NB4 (cell line): ENCODE results near the gene KLC1.

Experiments
- DNase-seq: peaks from one replicate; pipeline ENCODE4 v3.0.0; 2010; ENCODE audit warnings: low read depth
- H3K4me3 ChIP-seq: one replicate; pipeline ENCODE4 v1.5.1; 2011; ENCODE audit warnings: mild to moderate bottlenecking, low read depth, low read length, moderate library complexity
- MYC ChIP-seq: IDR thresholded peaks from 2 replicates; pipeline ENCODE4 v1.6.1; 2011; ENCODE audit warnings: low read depth, low read length
- POLR2A ChIP-seq: IDR thresholded peaks from 2 replicates; pipeline ENCODE4 v1.6.1; 2011; ENCODE audit warnings: mild to moderate bottlenecking; ENCODE audit not compliant: insufficient read length; ENCODE audit errors: extremely low read depth
- TF ChIP-seq, protein P1 (sequence below): IDR thresholded peaks from one replicate; pipeline ENCODE4 v1.5.1; 2012; ENCODE audit warnings: low read depth, low read length
- TF ChIP-seq, protein P2 (sequence below): IDR thresholded peaks from 2 replicates; pipeline ENCODE4 v1.6.1; 2011; ENCODE audit warnings: low read depth, low read length

KLC1 gene

DNA sequence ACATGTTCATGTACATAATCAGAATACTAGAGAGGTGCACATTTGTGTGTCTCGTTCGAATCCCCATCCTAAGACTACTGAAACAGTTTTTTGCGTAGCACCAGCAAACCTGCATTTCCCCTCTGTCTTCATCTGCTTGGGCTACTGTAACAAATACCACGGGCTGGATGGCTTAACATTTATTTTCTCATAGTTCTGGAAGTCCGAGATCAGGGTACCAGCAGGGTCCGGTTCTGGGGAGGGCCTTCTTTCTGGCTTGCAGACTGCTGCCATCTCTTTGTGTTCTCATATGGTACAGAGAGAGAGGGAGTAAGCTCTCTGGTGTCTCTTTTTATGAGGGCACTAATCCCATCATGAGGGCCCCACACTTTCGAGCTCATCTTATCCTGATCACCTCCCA is 30.6 kb downstream of the KLC1 start:
- no peak for DNase-seq
- TF ChIP-seq MYC (no peak), POLR2A (no peak)
- TF ChIP-seq, protein P1, sequence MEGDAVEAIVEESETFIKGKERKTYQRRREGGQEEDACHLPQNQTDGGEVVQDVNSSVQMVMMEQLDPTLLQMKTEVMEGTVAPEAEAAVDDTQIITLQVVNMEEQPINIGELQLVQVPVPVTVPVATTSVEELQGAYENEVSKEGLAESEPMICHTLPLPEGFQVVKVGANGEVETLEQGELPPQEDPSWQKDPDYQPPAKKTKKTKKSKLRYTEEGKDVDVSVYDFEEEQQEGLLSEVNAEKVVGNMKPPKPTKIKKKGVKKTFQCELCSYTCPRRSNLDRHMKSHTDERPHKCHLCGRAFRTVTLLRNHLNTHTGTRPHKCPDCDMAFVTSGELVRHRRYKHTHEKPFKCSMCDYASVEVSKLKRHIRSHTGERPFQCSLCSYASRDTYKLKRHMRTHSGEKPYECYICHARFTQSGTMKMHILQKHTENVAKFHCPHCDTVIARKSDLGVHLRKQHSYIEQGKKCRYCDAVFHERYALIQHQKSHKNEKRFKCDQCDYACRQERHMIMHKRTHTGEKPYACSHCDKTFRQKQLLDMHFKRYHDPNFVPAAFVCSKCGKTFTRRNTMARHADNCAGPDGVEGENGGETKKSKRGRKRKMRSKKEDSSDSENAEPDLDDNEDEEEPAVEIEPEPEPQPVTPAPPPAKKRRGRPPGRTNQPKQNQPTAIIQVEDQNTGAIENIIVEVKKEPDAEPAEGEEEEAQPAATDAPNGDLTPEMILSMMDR = no peak
- H3K4me3 ChIP-seq = no peak overlapping the region

DNA sequence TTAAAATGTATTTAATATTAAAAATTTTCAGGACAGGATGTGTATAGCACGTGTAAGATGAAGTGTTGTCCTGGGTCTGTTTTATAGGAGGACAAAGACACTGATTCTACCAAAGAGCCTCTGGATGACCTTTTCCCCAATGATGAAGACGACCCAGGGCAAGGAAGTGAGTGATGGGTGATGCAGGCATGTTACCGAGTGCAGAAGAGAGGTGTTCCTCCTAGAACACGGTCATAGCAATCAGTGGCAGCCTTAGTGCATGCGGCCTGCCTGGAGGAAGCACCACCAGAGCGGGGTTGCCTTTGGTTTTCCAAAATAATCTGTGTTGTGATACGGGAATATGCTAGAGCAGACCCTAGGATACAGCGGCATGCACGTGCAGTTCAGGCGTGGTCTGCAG is 33.0 kb downstream of the KLC1 start:
- DNase-seq = no peak
- TF ChIP-seq POLR2A (no peak), MYC (no peak)
- TF ChIP-seq, protein P1 = no peak
- TF ChIP-seq, protein P2, sequence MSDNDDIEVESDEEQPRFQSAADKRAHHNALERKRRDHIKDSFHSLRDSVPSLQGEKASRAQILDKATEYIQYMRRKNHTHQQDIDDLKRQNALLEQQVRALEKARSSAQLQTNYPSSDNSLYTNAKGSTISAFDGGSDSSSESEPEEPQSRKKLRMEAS = no peak
- H3K4me3 ChIP-seq = no peak overlapping the region

DNA sequence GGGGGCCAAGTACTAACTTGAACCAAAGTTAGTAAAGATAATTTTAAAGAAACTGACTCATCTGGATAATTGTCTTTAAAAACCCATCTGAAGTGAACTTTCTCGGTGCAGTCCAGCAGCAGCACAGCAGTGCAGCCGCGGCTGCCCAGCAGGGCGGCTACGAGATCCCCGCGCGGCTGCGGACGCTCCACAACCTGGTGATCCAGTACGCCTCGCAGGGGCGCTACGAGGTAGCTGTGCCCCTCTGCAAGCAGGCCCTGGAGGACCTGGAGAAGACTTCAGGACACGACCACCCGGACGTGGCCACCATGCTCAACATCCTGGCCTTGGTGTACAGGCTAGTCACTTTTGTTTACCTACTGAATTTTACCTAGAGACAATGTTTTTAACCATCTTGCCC is 33.6 kb downstream of the KLC1 start:
- no peak for DNase-seq
- TF ChIP-seq, protein P2 = no peak
- TF ChIP-seq, protein P1 = no peak
- no peak for TF ChIP-seq POLR2A
- TF ChIP-seq MYC = no peak
- H3K4me3 ChIP-seq = no peak overlapping the region

DNA sequence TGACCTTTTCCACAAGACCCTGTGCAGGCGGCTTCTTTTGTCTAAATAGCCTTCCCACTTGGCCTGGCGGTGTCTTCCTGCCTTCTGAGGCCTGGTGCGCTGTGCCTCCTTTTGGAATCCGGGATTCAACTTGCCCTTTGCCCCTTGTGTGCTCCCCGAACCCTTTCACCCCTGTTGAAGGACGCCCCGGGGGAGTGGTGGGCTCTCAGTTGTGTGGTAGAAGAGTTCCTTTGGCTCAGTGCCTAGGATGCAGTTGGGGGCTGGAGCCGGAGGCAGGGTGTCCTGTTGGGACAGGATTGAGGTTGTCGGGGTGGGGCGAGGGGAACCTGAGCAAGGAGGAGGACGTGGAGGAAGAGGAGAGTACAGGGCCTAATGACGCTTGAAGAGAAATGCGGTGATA is 34.5 kb downstream of the KLC1 start:
- TF ChIP-seq POLR2A (no peak), MYC (no peak)
- TF ChIP-seq, protein P2 = no peak
- TF ChIP-seq, protein P1 = no peak
- no peak overlapping the region for H3K4me3 ChIP-seq
- no peak for DNase-seq

DNA sequence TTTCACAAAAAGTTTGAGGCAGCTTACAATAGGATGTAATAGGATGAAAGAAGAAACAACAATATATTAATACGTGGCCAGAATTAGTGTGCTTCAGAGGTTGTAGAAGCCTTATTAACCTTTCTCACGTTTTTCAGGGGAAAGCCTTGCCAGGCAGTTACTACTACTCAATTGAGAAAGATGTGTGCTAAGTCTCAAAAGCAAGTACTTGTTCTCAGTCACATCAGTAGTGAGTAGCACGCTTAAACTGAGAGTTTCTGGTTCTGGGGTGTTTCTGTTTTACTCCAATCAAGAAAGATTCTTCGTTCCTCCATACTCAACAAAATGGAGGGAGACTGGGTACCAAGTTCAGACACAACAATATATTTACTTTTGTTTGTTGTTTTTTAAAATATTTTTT is 38.7 kb downstream of the KLC1 start:
- no peak overlapping the region for H3K4me3 ChIP-seq
- no peak for DNase-seq
- TF ChIP-seq, protein P2 = no peak
- TF ChIP-seq, protein P1 = no peak
- TF ChIP-seq MYC = no peak

DNA sequence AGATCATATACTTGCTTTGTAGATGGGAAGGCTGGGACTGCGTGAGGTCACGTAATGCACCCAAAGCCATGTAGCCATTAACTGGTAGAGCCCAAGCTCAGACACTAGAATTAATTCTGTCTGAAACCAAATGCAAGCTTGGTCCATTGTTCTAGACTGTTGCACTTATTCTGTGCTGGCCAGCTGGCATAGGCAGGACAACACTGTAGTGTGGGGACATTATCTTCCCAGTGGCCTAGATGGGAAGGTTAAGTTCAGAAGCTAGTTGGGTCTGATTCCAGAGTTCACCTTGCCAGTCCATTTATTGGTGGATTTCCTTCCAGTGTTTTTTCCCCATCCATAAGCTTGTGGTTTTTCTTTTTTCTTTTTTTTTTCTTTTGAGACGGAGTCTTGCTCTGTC is 39.1 kb downstream of the KLC1 start:
- TF ChIP-seq MYC = no peak
- TF ChIP-seq, protein P2 = no peak
- TF ChIP-seq, protein P1 = no peak
- no peak for TF ChIP-seq POLR2A
- no peak for DNase-seq
- no peak overlapping the region for H3K4me3 ChIP-seq
